GM19452 (cell line): ENCODE results near the gene CAPSL.
"Not testable (repeated sequence)": the region's sequence is repeated elsewhere in the genome, so short reads cannot be mapped to it uniquely, and the experiment has no call there.

Experiments used
- ATAC-seq: cut with Tn5 transposase; IDR thresholded peaks from one replicate; pipeline ENCODE4 v1.9.1; 2021; ENCODE audit not compliant: unreplicated experiment

Gene CAPSL

DNA sequence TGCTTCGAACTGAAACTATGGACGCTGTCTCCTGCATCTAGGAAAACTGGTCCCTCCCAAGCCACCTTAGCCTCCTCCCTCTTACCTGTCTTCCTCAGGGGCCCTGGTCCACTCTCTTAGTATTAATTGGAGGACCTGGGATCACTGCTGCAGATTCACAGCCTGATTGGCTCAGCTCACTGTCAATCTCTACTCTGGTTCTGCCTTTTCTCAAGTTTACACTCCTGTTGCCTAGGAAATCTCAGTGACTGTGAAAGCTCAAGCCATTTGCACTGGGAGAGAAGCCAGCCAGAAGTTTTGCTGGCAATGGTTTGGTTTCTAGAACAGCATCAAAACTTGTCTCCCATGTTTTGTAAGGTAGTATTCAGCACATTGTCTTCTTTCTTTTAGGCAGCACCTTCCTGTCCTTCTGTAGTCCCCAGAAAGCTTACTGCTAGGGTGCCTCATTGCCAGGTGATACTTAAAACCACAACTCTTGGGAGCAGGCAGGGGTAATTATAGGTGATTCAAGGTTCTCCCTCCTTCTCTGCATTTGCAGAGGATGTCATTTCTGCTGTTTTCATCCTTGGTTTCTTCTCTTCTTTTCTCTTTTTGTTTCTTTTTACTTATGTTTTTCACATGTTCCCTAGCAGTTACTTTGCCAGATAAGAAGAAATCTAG lies at the start of gene CAPSL:
Gene CAPSL, minus strand, starts transcription at position 55 of the 660 bp plus-strand sequence. CDS start 17,502 bp downstream, outside the sequence.
- ATAC-seq: no peak

- no peak for ATAC-seq
Measured at GRCh38 chr5:35987776-35988175, 49.4 kb upstream of the CAPSL start.

- no peak for ATAC-seq
Measured at GRCh38 chr5:35979715-35980114, 41.3 kb upstream of the CAPSL start.

DNA sequence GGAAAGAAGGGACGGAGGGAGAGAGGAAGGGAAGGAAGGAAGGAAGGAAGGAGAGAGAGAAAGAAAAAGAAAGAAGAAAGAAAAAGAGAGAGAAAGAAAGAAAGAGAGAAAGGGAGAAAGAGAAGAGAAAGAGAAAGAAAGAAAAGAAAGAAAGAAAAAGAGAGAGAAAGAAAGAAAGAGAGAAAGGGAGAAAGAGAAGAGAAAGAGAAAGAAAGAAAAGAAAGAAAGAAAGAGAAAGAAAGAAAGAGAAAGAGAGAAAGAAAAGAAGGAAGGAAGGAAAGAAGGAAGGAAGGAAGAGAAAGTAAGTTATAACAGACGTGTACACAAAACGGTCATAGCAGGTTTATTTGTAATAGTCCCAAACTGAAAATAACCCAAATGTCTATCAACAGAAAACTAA lies 38.4 kb upstream of the CAPSL start:
- ATAC-seq: not testable (repeated sequence)

DNA sequence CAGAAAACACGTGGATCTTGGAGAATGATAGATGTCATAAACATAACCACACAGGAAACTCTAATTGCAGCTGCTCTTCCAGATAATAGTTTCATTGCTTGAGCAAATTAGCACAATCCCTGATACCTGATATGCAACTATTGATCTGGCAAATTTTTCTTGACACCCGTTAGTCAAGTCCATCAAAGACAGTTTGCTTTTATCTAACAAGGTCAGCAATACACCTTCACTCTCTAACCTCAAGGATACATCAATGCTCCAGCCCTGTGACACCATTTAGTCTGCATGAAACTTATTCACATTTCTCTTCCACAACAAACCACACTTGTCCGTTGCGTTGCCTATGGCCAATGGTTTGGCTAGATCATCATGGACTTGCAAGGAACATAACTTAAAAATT lies 36.1 kb upstream of the CAPSL start:
- no peak for ATAC-seq

DNA sequence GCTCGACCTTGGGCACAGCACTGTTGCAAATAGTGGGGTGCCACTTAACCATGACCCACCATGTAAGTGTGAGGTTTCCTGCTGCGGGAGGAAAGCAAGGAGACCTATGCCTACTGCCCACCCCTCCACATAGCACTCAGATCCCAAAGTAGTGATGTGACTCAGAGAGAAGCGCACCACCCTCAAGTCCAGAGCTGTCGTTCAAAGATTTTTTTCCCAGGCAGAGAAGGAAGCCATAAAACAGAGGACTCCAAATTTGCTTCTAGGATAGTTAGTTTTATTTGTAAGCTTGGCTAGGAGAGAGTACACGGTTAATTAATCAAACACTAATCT lies 33.4 kb upstream of the CAPSL start:
- ATAC-seq: no peak

DNA sequence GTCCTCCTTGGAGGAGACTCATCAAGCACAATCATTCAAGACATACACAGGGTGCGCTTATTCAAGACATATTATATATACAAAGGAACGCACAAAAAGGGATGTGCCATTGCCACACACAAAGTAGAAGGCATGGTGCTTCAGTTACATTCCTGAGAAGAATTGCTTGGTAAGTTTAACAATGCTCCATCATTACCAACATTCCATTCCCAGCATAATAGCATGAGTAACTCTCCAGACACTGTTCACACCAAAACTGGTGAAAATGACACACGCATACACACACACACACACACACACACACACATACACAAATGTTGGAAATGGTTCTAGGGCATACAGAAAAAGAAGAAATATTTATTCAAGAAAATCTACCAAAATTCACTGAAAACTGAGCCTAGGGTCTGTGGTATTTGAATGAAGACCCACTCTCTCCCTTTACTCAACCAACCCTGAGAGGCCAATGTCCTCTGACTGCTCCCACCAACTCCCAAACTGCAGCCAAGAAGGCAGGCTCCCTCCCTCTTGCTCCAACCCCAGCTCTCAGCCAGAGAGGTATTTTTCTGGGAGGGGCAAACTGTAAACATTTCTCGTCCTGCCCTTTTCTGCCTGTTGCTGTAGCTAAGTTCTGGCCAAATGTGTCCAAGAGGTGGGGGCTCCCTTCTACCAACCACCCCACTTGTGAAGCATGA lies 32.9 kb upstream of the CAPSL start:
- ATAC-seq: no peak

DNA sequence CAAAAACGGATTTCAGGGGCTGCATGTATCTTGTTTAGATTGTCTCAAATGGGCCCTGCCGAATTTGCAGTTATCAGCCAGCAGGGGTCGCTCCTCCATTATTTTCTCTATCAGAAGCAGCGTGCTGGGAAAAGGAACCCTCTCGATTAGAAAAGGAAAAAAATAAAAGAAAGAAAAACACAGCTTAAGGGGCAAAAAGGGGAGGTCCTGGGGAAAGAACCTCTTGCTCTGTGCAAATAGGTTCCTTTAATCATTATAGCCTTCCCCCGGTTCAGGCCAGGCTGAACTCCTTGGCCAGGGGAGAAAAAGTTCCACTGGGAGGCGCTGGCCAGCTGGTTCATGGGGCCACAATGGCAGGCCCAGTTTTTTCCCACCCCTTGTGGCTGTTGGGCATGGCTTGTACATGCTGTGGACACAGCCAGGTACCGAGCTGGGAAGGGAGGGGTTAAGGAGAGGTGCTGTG lies 25.0 kb upstream of the CAPSL start:
- ATAC-seq: no peak

GRCh38 chr5:35960328-35960727 lies 21.9 kb upstream of the CAPSL start:
- ATAC-seq: no peak

GRCh38 chr5:35956429-35956828 lies 18.0 kb upstream of the CAPSL start:
- ATAC-seq: no peak

GRCh38 chr5:35954175-35954574 lies 15.8 kb upstream of the CAPSL start:
- no peak for ATAC-seq

- no peak for ATAC-seq
Measured at GRCh38 chr5:35947085-35947484, 8.7 kb upstream of the CAPSL start.

- no peak for ATAC-seq
Measured at GRCh38 chr5:35939639-35940038, 1.2 kb upstream of the CAPSL start.

DNA sequence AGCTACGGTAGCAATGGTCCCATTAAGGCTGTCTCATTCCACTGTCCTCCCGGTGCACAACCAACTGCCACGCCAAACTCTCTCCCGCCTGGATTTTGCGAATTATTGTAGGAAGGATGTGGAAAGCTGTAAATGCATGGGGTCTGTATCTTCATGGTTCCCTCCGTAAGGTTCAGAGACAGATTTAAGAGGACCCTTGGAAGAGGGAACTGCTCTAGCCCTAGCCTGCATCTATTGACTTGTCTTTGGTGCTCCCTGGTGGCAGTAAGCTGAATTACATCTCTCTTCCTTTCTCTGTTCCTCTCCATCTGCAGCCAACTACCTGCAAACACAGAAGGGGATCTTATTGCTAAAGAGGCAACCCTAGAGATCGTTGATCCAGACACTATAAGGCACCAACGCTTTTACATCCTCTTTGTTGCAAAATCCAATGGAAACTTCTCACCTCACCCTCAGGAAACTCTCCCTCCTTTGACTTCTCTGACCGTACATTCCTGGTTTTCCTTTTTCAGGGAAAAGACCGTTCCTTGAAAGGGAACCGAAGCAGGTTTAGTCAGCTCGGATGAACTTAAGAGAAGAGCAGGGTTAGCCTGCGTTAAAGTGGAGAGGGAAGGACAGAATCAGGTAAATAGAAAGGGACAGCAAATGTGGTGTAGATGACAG lies 11.9 kb downstream of the CAPSL start:
- peak; percentile 70 for ATAC-seq

DNA sequence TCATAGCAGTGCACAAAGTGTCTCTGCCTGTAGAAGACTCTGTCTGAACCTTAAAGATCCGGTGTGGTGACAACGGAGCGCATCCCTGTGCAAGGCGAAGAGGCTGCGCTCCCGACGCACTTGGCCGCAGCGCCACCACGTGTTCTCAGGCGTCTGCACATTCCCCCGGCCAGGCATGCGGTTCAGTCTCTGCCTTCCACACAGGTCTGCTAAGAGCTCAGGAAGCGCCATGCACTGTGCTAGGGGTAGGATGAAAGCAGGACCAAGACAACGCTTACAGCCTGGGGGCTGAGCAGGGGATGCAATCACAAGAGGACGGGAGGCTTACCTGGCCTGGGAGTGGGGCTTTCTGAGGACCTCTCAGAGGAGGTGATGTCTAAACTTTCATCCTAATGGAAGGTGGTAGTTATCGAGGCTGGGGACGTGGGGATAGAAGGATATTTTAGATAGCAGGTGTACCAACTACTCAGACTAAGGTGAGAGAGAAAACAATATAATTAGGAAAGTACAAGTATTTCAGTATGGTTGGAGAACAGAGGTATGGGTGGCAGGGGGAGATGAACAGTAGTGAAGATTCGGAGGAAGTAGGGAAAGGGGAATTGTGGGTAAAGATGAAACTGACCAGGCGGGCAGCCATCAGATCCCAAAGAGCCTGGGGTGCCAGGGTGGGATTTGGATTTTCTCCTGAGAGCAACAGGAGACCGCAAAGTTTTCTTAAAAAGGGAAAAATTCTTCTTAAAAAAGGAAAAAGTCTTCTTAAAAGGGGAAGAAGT lies 13.3 kb downstream of the CAPSL start:
- ATAC-seq: peak; percentile 57

- no peak for ATAC-seq
Measured at GRCh38 chr5:35924122-35924949, 14.1 kb downstream of the CAPSL start.

GRCh38 chr5:35922468-35922867 lies 16.0 kb downstream of the CAPSL start:
- ATAC-seq: no peak

GRCh38 chr5:35921930-35922329 lies 16.5 kb downstream of the CAPSL start:
- ATAC-seq: no peak

- ATAC-seq: no peak
Measured at GRCh38 chr5:35920890-35921289, 17.5 kb downstream of the CAPSL start.

DNA sequence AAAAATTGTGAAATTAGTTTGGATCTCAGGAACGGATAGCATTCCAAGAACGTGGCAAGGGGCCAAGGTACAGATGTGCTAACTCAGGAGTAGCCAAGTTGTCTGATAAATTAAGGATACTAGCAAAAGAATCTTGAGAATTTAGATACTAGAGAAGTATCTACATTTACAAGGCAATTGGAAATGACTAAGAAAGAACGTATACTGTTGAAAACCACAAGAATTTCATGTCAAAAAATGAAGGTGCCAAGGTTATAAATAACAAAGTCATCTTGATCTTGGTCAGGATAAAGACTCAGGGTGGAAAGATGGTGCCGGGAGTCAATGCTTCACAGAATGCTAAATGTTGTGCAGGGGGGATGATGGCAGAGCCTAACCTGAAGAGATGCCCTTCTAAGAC lies 19.2 kb downstream of the CAPSL start:
- ATAC-seq: no peak

GRCh38 chr5:35908814-35909213 lies 29.6 kb downstream of the CAPSL start:
- no peak for ATAC-seq
